ENCODE data around the gene F11.

DNA sequence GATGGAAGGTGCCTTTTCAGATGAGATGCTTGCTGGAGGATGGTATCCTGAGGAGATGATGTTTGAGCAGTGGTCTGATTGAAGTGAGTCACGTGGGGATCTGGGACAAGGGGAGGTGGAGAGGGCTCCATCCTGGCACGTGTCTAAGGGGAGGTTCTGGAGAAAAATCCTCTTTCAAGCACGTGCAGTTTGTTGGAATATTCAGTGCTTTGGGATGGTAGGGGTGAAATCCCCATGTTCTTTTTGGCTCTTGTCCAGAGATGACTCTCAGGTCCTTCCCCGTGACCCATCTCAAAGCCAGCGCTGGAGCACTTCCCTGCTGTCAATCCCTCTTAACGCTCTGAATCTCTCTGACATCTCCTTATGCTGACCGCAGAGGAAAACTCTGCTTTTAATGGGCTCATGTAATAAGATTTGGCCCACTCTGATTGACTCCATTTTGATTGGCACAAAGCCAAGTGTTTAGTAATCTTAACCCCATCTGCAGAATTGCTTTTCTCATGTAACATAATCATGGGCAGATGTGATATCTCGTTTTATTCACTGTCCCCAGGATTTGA, 49.4 kb upstream of the F11 start:
- no peak for TF ChIP-seq EP300 (IDR thresholded peaks at IDR 0.05; ENCODE audit: borderline replicate concordance)
- TF ChIP-seq CEBPB (IDR thresholded peaks at IDR 0.05): no peak

Measured in Ishikawa (cell line).